HG03432 (cell line): ENCODE results near the gene MCAT.
"Not testable (repeated sequence)": the region's sequence is repeated elsewhere in the genome, so short reads cannot be mapped to it uniquely, and the experiment has no call there.

Source experiments
- ATAC-seq: cut with Tn5 transposase; IDR thresholded peaks from one replicate; pipeline ENCODE4 v1.9.1; 2021; ENCODE audit warnings: mild to moderate bottlenecking, moderate library complexity; ENCODE audit not compliant: unreplicated experiment

Gene MCAT

DNA sequence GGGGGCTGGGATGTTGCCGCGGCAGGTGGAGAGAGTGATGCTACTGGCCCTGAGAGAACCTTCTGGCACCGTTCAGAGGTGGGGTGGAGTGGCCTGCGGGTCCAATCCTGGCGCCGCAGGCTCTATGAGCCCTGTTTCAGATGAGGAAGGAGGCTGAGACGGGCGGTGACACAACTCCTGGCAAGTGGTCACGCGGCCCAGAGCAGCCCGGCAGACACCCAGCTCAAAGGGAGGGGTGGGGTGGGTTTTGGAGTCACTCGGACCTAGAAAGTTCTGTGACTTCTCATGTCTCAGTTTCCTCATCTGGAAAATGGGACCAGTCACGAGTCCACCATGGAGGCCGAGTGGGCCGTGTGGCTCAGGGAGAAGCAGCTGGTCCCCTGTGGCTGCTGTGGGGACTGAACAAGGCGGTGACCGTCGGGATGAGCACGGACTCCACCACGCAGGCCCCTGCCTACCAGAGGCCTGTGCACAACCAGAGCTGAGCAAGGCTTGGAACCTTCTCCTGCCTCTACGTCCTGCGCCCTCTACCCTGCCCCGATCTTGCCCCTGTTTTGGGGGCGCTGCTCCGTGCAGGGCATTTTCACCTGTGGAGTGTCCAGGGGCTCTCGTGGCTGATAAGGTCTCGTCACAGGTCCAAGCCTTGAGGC lies 11.8 kb upstream of the MCAT start:
- no peak for ATAC-seq

DNA sequence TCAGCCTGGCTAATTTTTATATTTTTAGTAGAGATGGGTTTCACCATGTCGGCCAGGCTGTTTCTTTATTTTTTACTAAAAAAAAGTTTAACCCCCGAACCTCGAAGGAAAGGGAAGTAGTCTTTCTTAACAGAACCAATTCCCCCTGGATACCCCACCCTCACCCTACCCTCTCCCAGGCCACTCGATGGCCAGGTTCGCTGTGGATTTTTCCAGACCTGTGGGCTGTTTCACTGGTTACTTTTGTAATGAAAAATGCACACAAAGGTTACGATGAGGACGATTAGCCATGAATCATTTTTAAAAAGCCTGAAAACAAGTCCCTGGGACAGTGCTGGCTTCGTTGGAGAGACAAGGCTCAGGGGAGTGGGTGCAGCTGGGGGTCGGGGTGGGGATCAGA lies 10.7 kb upstream of the MCAT start:
- no peak for ATAC-seq

DNA sequence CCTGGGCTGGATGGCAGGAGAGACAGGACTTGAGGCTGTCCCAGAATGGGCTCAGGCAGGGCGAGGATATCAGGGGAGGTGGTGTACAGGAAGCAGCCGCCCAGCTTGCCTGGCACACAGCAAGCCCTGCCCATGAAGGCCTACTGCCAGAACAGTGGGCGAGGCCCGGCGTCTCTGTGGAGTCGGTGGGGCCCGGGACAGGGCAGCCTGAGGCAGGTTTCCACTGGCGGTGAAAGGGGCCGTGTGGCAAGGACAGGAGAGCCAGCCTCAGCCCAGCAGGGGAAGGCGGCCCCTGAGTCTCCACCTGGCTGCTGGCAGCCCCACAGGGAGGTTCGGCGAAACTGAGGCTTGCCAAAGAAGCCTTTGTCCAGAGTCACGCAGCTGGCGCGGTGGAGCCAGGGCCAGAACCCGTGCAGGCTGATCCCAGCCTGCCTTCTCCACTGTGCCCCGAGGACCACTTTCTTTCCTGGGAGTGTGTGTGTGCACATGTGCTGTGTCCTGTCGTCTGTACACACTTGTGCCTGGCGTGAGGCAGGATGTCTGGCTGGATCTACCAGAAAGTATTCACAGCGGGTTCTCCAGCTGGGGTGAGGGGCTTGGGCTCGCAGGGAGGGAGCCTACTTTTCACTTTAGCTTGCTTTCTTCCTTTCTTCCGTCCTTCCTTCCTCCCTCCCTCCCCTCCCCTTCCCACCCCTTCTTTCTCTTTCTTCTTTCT lies 9.3 kb upstream of the MCAT start:
- no peak for ATAC-seq

DNA sequence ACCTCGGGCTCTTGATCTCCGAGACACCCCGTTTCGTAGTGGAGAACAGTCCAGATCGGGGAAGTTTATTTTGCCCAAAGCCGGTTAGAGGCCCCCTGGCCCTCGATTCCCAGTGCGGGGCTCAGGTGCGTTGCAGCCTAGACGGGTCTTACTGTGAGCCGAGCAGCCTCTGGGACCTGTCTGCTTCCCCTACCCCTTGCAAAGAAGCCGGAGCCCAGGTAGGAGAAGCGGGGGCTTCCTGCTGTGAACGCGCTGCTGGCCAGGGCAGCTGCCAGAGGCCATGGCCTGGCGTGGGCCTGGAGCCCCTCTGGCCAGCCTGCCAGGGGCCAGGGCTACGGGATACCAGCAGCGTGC lies 8.8 kb upstream of the MCAT start:
- ATAC-seq: no peak

DNA sequence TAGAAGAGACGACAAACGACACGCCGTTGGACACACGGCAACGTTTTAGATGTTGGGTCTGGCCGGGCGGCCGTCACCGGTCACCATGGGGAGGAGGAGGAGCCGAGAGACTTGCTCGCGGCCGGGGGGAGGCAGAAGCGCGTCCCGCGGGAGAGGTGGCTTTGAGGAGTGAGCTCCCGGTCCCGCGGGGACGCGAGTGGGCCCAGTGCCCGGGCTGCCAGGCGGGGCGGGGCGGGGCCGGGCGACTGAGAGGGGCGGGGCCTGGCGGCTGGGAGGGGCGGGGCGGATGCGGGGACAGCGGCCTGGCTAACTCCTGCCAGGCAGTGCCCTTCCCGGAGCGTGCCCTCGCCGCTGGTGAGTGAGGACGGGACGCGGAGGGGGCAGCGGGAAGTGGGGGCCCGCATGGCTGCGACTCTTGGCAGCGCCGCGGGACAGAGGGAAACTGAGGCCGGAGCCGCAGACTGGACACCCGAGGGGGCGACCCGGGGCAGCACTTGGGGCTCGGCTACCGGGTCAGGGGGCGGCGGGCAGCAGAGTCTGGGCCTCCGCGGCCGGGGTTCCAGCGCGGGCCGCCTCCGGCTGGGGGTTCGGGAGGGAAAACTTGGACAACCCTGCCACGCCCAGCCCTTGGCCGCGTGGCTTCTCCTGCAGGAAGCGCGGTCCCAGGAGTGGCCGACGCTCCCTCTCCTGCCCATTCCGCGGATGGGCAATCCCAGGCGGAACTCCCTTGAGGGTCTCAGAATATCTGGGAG lies 8.2 kb upstream of the MCAT start, which contains the start of gene TSPO:
TSS of gene TSPO (plus strand) at position 309 of the 752 bp plus-strand sequence. CDS start 7,680 bp downstream, outside the sequence.
- no peak for ATAC-seq

DNA sequence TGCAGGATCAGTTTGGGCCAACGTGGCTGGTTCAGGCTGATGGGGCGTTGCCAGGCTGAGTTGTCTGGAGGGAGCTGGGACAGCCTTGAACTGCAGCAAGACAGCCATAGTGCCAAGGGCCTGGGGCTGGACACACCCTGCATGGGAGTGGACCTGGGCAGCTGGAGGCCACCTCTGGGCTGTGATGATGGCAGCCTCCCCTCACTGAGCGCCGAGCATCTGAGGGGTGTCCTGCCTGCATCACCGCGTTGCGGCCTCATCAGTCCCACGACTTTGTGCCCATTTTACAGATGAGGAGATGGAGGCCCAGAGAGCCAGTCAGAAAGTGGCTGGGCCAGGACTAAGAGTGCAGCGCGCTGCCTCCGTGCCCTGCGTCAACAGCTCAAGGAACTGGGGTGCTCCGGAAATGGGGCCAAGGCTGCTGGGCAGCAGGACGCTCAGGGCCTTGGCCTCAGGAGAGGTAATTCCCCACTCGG lies 7.6 kb upstream of the MCAT start:
- no peak for ATAC-seq

DNA sequence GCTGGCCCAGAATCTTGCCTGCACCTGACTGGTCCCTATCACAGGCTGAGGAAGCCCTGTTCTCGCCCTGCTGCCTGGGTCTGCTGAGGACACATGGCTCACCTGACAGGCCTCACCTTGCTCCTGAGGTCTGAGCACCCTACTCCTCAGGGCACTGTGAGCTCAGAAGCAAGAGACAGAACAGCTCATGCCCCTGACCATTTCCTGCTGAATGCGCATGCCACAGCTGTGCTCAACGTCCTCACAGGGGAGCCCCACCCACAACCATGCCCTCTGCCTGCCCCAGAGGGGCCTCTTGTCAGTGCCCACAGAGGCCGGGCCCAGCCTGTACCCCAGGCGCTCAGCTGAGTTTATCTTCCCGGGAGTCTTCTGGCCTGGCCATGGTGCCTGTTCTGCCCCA lies 5.4 kb upstream of the MCAT start:
- no peak for ATAC-seq

DNA sequence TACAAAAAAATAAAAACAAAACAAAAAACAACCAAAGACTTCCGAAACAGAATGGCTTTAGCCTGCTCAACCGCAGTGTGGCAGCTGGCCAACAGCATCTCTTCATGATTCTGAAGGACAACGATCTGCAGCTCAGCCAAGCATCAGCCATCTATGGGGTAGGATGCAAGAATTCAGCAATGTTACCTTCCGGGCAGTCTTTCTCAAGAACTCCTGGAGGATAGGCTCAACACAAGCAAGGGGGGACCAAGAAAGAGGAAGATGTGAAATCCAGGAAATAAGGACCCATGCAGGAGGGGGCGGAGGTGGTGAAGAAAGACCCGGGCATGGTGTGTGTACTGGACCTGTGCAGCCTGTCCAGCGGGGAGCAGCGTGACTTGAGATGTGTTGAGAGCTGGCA lies 4.6 kb upstream of the MCAT start:
- ATAC-seq: no peak

DNA sequence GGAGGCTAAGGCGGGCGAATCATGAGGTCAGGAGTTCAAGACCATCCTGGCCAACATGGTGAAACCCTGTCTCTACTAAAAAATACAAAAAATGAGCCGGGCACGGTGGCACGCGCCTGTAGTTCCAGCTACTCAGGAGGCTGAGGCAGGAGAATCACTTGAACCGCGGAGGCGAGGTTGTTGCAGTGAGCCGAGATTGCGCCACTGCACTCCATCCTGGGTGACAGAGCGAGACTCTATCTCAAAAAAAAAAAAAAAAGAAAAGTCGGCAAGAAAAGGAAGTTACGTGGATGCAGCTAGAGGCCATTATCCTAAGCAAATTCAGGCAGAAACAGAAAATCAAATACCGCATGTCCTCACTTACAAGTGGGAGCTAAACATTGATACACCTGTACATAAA lies 3.1 kb upstream of the MCAT start:
- not testable (repeated sequence) for ATAC-seq

DNA sequence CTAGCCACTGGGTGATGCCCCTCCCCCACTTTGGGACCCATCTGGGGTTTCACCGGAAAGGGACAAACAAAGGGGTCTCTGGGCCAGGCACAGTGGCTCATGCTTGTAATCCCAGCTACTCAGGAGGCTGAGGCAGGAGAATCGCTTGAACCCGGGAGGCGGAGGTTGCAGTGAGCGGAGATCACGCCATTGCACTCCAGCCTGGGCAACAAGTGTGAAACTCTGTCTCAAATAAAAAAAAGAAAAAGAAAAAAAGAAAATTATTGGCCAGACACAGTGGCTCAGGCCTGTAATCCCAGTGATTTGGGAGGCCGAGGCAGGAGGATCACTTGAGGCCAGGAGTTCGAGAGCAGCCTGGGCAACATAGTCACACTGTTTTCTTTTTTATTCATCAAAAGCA lies 2.2 kb upstream of the MCAT start:
- not testable (repeated sequence) for ATAC-seq

DNA sequence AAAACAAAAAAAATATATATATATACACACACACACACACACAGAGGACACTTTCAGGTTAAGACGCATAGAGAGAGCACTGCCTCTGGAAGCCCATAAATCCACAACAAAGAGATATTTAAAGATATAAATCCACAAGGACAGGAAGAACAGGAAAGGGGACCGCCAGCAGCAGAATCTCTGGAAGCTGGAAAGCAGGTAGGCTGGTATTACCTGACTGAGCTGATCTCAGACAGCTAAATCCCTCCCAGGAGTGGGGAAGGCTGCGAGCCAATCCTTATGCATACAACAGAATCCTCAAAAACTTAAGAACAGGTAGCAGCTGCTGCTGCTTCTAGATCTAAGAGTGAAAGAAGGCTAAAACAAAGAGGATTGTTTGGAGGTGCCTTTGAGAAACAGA lies 1.8 kb upstream of the MCAT start:
- no peak for ATAC-seq

DNA sequence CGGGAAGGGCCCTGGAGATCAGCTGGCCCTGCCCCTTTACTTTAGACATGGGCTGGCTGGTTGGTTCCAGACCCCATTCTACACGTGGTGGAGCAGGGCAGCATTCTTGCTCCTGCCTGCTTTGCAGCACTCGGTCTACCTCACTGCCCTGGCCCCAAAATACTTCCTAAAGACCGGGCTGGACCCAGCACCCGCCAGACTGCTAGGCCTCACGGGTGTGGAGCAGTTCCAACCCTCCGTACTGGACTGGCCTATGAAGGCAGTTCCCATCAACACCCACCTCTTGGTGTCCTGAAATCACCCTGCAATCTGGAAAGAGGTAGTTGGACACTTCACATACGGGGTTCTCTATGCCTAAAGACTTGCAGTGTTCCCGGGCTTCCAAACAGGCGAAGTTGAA lies 6.4 kb downstream of the MCAT start:
- ATAC-seq: no peak

DNA sequence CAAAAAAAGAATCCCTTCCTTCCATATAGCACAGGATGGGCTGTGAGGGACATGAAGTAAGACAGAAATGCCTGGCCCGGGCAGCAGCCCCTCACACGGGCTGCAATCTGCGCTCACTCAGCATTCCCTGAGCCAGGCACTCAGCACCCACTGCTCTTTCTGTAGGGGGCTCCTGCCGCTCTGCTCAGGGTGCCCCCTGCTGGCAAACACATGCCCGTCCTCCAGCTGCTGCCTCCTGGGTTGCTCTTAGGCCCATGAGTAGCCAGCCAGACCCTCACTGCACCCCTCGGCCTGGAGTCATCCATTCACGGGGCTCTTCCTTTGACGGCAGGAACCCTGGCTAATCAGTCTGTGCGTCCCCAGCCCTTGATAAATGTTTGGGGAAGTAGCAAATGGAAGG lies 6.9 kb downstream of the MCAT start:
- no peak for ATAC-seq

DNA sequence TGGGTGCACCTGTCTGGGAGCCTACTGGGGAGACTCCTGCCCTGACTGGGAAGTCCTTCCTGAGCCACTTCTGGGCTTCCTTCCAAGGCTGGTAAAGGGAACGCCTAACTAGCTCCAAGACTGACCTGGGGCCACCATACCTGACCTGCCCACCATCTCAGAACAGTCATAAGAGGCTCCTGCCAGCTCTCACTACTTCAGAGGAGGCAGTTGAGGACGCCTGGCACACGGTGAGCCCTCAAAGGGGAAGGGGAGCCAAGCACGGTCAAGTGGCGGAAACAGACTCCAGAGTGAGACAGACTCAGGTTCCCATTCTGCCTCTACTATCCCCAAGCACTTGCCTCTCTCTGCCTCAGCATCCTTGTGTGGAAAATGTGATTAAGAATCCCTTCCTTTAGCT lies 7.6 kb downstream of the MCAT start:
- ATAC-seq: no peak

DNA sequence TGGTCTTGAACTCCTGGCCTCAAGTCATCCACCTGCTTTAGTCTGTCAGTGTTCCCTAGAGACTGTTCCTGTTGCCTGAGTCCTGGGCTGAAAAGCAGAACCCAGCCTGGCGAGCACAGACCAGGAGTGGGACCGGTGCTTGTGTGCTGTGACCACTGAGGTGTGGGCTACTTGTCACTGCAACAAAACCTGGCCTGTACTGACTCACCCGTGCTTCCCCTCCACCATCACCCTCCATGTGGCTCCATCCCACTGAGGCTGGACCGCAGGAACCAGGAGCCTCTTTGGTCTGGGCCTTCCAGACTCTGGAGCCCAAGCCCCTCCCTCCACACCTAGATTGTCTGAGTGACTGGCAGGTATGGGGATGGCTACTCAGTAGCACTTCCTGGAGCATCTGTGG lies 8.6 kb downstream of the MCAT start:
- ATAC-seq: no peak

DNA sequence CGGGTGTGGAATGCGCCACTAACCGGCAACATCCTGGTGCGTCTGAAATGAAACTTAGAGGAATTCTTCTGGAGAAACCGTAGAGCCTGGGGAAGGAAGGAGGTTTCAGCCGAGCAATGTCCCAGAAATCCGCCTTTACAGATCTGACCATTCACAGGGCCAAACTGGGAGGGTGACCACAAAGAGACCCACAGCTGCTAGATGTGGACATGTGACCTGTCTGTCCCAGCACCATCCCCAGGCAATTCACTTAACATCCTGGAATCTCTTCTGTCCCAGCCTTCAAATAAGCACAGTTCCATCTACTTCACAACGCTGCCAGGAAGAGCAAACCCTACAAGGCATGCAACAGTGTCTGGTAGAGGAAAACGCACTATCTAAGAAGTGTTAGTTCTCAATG lies 9.8 kb downstream of the MCAT start:
- no peak for ATAC-seq

DNA sequence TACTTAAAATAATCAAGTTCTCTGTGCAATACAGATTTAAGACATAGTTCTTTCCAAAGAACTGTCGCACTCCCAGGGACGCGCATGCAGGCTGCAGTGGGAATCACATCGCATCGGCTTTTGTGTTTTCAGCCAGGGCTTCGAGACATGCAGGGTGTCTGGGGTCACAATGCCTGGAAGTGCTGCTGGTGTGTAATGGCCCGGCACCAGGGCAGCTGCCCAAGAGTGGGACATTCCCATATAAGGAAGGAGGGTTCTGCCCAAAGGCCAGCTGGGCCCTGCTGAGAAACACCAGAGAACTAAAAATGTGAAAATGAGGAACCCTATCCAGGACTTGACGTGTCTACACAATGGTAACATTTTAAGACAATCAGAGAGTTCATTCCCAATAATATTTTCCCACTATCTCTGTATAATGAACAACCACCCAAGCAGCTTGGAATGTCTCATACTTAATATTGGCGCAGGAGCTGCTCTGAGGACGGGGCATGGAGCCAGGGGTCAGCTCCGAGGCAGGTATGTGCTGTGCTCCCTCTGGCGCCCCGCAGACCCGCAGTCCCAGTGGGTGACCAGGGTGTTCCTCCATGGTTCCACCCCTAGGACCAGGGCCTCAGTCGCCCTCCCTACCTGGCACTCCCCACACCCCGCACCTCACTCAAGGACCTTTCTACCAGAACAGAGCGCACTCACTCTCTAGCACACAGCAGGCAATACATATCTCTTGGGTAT lies 11.3 kb downstream of the MCAT start:
- no peak for ATAC-seq

DNA sequence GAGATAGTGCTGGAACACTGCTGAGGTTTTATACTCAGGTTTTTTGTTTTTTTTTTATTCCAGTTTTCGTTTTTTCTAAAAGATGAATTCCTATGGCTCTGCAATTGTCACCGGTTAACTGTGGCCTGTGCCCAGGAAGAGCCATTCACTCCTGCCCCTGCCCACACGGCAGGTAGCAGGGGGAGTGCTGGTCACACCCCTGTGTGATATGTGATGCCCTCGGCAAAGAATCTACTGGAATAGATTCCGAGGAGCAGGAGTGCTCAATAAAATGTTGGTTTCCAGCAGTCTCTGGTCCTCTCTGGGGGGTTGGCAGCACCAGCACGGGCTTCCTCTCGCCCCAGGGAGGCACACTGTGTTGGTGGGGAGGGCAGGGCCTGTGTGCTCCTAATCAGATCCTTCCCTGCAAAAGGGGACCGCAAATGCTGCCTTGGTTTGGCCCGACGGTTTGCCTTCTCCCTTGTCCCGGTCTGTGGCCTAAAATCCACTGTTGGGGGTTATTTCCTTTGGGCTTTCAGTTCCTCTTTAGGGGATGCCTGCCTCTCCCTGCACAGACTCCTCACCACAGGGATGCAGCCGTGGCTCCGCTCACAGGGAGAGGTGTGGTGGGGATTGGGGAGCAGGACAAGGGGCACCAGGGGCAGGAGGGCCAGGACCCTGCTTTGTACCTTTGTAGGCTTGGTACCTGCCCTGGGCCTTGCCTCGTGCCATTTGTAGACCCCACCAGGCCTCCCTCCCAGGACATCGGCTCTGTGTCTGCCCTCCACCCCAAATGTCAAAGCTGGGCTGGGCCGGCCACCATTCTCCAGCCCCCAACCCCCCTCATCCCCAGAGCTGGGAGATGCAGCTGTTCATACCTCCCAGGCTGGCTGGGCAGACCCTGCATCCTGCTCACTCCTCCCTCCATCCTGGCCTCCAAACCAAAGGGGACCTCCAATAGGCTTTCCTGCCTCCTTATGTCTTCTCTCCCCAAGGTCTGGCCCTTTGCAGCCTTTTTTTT lies 13.5 kb downstream of the MCAT start:
- no peak for ATAC-seq

DNA sequence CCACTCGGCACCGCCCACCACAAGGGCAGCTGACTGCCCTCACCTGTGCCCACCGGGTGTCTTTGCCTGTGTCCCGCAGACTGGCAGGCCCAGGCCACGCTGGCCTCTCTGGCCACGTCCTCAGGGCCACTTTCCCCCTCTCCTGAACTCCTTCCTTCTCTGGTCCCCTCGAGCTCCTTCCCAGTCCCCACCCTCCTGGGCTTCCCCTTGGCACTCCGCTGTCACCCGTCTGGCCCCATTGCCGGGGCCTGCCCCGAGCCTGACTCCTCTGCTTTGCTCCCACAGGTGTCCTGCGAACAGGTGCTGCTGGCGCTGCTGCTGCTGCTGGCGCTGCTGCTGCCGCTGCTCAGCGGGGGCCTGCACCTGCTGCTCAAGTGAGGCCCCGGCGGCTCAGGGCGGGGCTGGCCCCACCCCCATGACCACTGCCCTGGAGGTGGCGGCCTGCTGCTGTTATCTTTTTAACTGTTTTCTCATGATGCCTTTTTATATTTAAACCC lies 14.2 kb downstream of the MCAT start:
- no peak for ATAC-seq

DNA sequence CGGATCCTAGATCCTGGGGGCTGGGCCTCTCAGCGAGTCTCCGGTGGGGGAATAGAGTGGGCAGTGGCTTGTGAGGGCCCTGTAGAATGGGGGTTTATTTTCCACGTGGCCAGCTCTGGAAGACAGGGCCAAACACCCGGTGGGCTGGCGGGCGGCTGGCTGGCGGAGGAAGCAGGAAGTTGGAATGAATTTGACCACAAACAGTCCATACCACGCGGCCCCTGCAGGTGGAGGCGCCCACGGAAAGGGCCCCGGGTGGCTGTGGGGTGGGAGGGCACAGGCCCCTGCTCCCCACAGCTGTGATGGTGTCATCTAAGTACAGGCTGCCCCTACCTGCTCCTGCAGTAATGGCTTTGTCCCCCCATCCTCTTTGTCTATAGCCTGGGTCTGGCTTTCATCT lies 15.1 kb downstream of the MCAT start:
- ATAC-seq: no peak
